CD4-positive, alpha-beta T cell (primary cell): ENCODE measurements around the gene ATG7. TPM values are rescaled to one million over a fixed set of nuclear protein-coding genes. Genes with fewer than 3 reads are reported as not detected.

Experiments
- ATAC-seq: fragments of 200-7000 bp; cut with Tn5 transposase; one replicate; pipeline ENCODE4 v1.10.0; 2022; ENCODE audit warnings: mild to moderate bottlenecking; ENCODE audit not compliant: poor library complexity
- CTCF ChIA-PET: fragments of 350-600 bp; sonication (Branson Sonifier 250); formaldehyde crosslinking; loops from one replicate; lab custom pipeline; 2021; ENCODE audit warnings: antibody characterized with exemption, inconsistent platforms; lab: Charles Lee
- POLR2A ChIA-PET: fragments of 350-600 bp; sonication (Branson Sonifier 250); formaldehyde crosslinking; loops from one replicate; lab custom pipeline; 2021; ENCODE audit warnings: antibody characterized with exemption, inconsistent platforms; lab: Charles Lee
- DNase-seq, 14 experiments: peaks; one replicate each; pipeline ENCODE4 v3.0.0-alpha.2; 2013 to 2020; ENCODE audit warnings: mixed read lengths in 2 of 14
- H3K27ac ChIP-seq, 2 donors: one replicate each; pipeline versions ENCODE4 v1.5.1 to v1.7.0; 2013; ENCODE audit warnings: low read length in 2 of 2, low read depth in 1 of 2, mild to moderate bottlenecking in 1 of 2
- H3K27me3 ChIP-seq, 2 experiments: 1 replicate in 1 of 2; 2 replicates in 1 of 2; pipeline versions ENCODE4 v1.6.1 to v1.7.0; 2013; ENCODE audit warnings: low read length in 2 of 2, control low read depth in 1 of 2, mild to moderate bottlenecking in 1 of 2, moderate library complexity in 1 of 2; ENCODE audit not compliant: insufficient read depth in 2 of 2, control insufficient read depth in 1 of 2
- H3K36me3 ChIP-seq: one replicate; pipeline ENCODE4 v1.6.1; 2013; ENCODE audit warnings: low read length, control low read depth; ENCODE audit not compliant: insufficient read depth
- H3K4me1 ChIP-seq: one replicate; pipeline ENCODE4 v1.6.1; 2013; ENCODE audit warnings: low read length, control low read depth; ENCODE audit not compliant: insufficient read depth
- H3K4me3 ChIP-seq: one replicate; pipeline ENCODE4 v1.5.1; 2013; ENCODE audit warnings: mild to moderate bottlenecking, low read length, moderate library complexity
- H3K9me3 ChIP-seq, 2 experiments: 1 replicate in 1 of 2; 2 replicates in 1 of 2; pipeline versions ENCODE4 v1.6.1 to v1.7.0; 2013; ENCODE audit warnings: low read length in 2 of 2, mild to moderate bottlenecking in 2 of 2, control low read depth in 1 of 2, moderate library complexity in 1 of 2; ENCODE audit not compliant: control insufficient read depth in 1 of 2, insufficient read depth in 1 of 2
- H3K27ac Mint-ChIP-seq: one replicate; pipeline ENCODE4 v1.8.0; 2020; ENCODE audit warnings: mixed read lengths
- H3K27me3 Mint-ChIP-seq: one replicate; pipeline ENCODE4 v1.8.0; 2021; ENCODE audit warnings: mixed read lengths
- H3K36me3 Mint-ChIP-seq: one replicate; pipeline ENCODE4 v1.8.0; 2021; ENCODE audit warnings: low read depth, mixed read lengths
- H3K4me1 Mint-ChIP-seq: one replicate; pipeline ENCODE4 v1.8.0; 2021; ENCODE audit warnings: low read depth, mixed read lengths
- H3K4me3 Mint-ChIP-seq: one replicate; pipeline ENCODE4 v1.8.0; 2020; ENCODE audit warnings: mild to moderate bottlenecking, mixed read lengths
- H3K9me3 Mint-ChIP-seq: one replicate; pipeline ENCODE4 v1.8.0; 2020; ENCODE audit warnings: mixed read lengths
- CTCF ChIP-seq: fragments of 200-600 bp; IDR thresholded peaks from one replicate; pipeline ENCODE4 v1.8.0; 2022; ENCODE audit warnings: antibody characterized with exemption, mild to moderate bottlenecking
- intact Hi-C, 2 experiments: fragments of 100-400 bp; cut with DNase I in 1 of 2; cut with micrococcal nuclease in 1 of 2; formaldehyde crosslinking; loops; one replicate each; pipeline versions ENCODE4 v1.15.1 to v1.9.0; 2023 to 2025; cut with DNase I, micrococcal nuclease
- total RNA-seq, 174 experiments: library from RNA in 2 of 174; stranded (reverse) in 2 of 174; gene quantifications; one replicate each; pipeline ENCODE4 v1.2.3 and lab custom pipeline; 2021 to 2026

The ATG7 gene
- total RNA-seq, 2 experiments from 2014 or later, result 21.4 to 25.7 TPM

- DNase-seq, result no peak
- intact Hi-C loops, result loop anchor here in 1 of 2 experiments (5.0 kb wide), 1 partner anchor 59 kb away; no protein-coding TSS in a partner anchor
- Mint-ChIP-seq H3K27ac (peak overlapping the region; percentile 54), H3K27me3 (no peaks in the 10 kb centered on the region), H3K9me3 (no peaks in the 10 kb centered on the region), H3K4me3 (no peak overlapping the region), H3K4me1 (peaks cover 89% of the 10 kb centered on the region), H3K36me3 (peaks cover 61% of the 10 kb centered on the region)
- ChIA-PET POLR2A (no interaction called here), CTCF (no interaction called here)
- Histone ChIP-seq H3K36me3 (peaks cover 4% of the 10 kb centered on the region), H3K27ac (no peak overlapping the region), H3K9me3 (no peaks in the 10 kb centered on the region), H3K27me3 (no peaks in the 10 kb centered on the region), H3K4me1 (peaks cover 9% of the 10 kb centered on the region), H3K4me3 (no peak overlapping the region)
- no peak for ATAC-seq
- TF ChIP-seq CTCF, result no peak
These were observed 316.6 kb downstream of the ATG7 start for GRCh38 chr3:11588755-11589154.

GRCh38 chr3:11589706-11590105, 317.5 kb downstream of the ATG7 start:
- ATAC-seq (no peak), DNase-seq (no peak)
- peaks cover 70% of the 10 kb centered on the region for H3K36me3 Mint-ChIP-seq
- POLR2A ChIA-PET, result no interaction called here
- Histone ChIP-seq H3K27me3 (no peaks in the 10 kb centered on the region), H3K36me3 (peaks cover 6% of the 10 kb centered on the region), H3K4me3 (no peak overlapping the region), H3K9me3 (no peaks in the 10 kb centered on the region), H3K4me1 (peaks cover 9% of the 10 kb centered on the region), H3K27ac (no peak overlapping the region)
- peaks cover 89% of the 10 kb centered on the region for H3K4me1 Mint-ChIP-seq
- H3K27ac Mint-ChIP-seq, result peak overlapping the region; percentile 64
- H3K4me3 Mint-ChIP-seq, result no peak overlapping the region
- CTCF ChIA-PET, result no interaction called here
- intact Hi-C loops, result loop anchor here in 1 of 2 experiments (5.0 kb wide), 1 partner anchor 58 kb away; no protein-coding TSS in a partner anchor
- H3K9me3 Mint-ChIP-seq, result no peaks in the 10 kb centered on the region
- TF ChIP-seq CTCF, result no peak
- H3K27me3 Mint-ChIP-seq, result no peaks in the 10 kb centered on the region

- Mint-ChIP-seq H3K4me1 (peaks cover 82% of the 10 kb centered on the region), H3K36me3 (peaks cover 76% of the 10 kb centered on the region)
- ATAC-seq, result no peak
These were observed 318.8 kb downstream of the ATG7 start for GRCh38 chr3:11591002-11591355.

More at GRCh38 chr3:11591002-11591355, 318.8 kb downstream of the ATG7 start:
- Mint-ChIP-seq H3K27me3 (no peaks in the 10 kb centered on the region), H3K27ac (peak overlapping the region; percentile 64), H3K9me3 (no peaks in the 10 kb centered on the region), H3K4me3 (no peak overlapping the region)
- no peak for DNase-seq
- ChIA-PET POLR2A (interaction anchor here (0.6 kb wide), 1 partner anchor 53 kb away, joined by 3 read pairs; no protein-coding TSS in a partner anchor), CTCF (interaction anchor here (0.7 kb wide), 1 partner anchor 43 kb away, joined by 3 read pairs; no protein-coding TSS in a partner anchor)
- no peak for TF ChIP-seq CTCF
- H3K27ac ChIP-seq, result no peak overlapping the region
- H3K4me3 ChIP-seq, result no peak overlapping the region
- no peaks in the 10 kb centered on the region for H3K9me3 ChIP-seq
- no peaks in the 10 kb centered on the region for H3K27me3 ChIP-seq
- peaks cover 6% of the 10 kb centered on the region for H3K36me3 ChIP-seq
- H3K4me1 ChIP-seq, result peaks cover 9% of the 10 kb centered on the region
- intact Hi-C loops, result no loop called here
